Testis (tissue), 3 donors: Measurements from ENCODE around the gene AKAP12. TPM values are rescaled to one million over a fixed set of nuclear protein-coding genes. Genes with fewer than 3 reads are reported as not detected.

ENCODE experiments used
- DNase-seq: peaks from one replicate; pipeline ENCODE4 v3.0.0-alpha.2; 2019
- H3K27ac ChIP-seq, 2 donors: fragments of 200-600 bp; sonication (generic); one replicate each; pipeline ENCODE4 v1.5.1; 2019
- H3K27me3 ChIP-seq: fragments of 200-600 bp; sonication (generic); one replicate; pipeline ENCODE4 v1.5.1; 2019
- H3K36me3 ChIP-seq: fragments of 200-600 bp; sonication (generic); one replicate; pipeline ENCODE4 v1.5.1; 2017; ENCODE audit warnings: low read depth; ENCODE audit errors: missing control alignments
- H3K4me1 ChIP-seq: fragments of 200-600 bp; sonication (generic); one replicate; pipeline ENCODE4 v1.5.1; 2019
- H3K4me3 ChIP-seq, 2 donors: fragments of 200-600 bp; sonication (generic); one replicate each; pipeline ENCODE4 v1.5.1; 2017 to 2019
- H3K9me3 ChIP-seq: fragments of 200-600 bp; sonication (generic); one replicate; pipeline ENCODE4 v1.5.1; 2017
- POLR2A ChIP-seq: fragments of 450-650 bp; IDR thresholded peaks from one replicate; pipeline ENCODE4 v1.6.1; 2017; ENCODE audit warnings: antibody characterized with exemption, mild to moderate bottlenecking, moderate library complexity
- WGBS, 2 donors: methylation state at CpG; one replicate each; pipeline ENCODE4 v1.1.5; 2018; 5-methylcytosine and 5-hydroxymethylcytosine counted together
- intact Hi-C: fragments of 100-400 bp; cut with DNase I; formaldehyde crosslinking; loops from one replicate; pipeline ENCODE4 v1.15.1; 2023; ENCODE audit warnings: low total_unique reads
- polyA plus RNA-seq: library from polyadenylated mRNA; stranded (reverse); fragments of 350-450 nt; fragmentation: Illumina TruSeq; extraction: RNeasy Lipid Tissue Mini Kit (QIAGEN cat#74804); gene quantifications from one replicate; pipeline ENCODE4 v1.2.3, GENCODE V29; 2014; ENCODE audit warnings: low read depth, low replicate concordance; ENCODE audit not compliant: insufficient read depth
- total RNA-seq, 2 donors: library from RNA; depleted of rRNA; stranded (reverse); fragments of >200 nt; gene quantifications; one replicate each; pipeline ENCODE4 v1.2.3, GENCODE V29; 2016
- TF ChIP-seq, protein P1 (sequence below), 3 experiments: fragments of 450-650 bp in 2 of 3; fragments of 200-600 bp in 1 of 3; sonication (generic) in 1 of 3; IDR thresholded peaks; one replicate each; pipeline ENCODE4 v1.5.1; 2016 to 2019; ENCODE audit warnings: antibody characterized with exemption in 3 of 3, mild to moderate bottlenecking in 2 of 3, moderate library complexity in 1 of 3

Gene AKAP12
- total and polyA plus RNA-seq, 3 donors from 2014 or later, result 244 to 287 (median 280) TPM

DNA sequence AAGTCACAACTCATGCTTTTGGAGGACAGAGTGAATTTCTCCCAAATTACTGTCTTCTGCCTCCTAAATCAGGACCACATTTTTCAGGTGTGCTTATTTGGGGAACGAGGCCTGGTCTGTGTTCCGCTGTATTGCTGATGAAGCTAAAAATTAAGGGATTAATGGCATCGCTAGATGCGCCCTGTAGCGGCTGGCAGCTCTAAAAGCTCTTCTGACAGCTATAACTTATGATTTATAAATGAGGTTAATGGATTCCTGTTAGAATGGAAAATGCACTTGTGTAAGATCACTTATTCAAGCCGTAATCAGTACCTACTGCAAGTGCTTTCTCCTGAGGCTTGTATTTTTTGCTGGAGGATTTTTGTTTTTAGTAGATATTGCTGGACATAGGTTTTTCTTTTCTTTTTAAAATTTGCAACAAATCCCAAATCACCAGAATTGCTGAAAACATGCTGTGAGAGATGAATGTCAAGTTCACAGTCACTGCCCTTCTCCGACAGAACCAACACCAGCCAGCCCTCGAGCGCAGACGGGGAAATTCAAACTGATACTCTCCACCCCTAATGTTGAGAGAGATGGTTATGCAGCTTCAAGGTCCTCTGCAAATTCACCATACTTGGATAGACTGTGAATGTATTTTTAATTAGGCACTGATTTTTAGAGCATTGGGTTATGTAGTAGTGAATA, 49.1 kb downstream of the AKAP12 start:
- no peak overlapping the region for H3K27ac ChIP-seq
- H3K9me3 ChIP-seq, result no peaks in the 10 kb centered on the region
- H3K4me3 ChIP-seq, result no peak overlapping the region
- intact Hi-C loops, result no loop called here
- TF ChIP-seq, protein P1, sequence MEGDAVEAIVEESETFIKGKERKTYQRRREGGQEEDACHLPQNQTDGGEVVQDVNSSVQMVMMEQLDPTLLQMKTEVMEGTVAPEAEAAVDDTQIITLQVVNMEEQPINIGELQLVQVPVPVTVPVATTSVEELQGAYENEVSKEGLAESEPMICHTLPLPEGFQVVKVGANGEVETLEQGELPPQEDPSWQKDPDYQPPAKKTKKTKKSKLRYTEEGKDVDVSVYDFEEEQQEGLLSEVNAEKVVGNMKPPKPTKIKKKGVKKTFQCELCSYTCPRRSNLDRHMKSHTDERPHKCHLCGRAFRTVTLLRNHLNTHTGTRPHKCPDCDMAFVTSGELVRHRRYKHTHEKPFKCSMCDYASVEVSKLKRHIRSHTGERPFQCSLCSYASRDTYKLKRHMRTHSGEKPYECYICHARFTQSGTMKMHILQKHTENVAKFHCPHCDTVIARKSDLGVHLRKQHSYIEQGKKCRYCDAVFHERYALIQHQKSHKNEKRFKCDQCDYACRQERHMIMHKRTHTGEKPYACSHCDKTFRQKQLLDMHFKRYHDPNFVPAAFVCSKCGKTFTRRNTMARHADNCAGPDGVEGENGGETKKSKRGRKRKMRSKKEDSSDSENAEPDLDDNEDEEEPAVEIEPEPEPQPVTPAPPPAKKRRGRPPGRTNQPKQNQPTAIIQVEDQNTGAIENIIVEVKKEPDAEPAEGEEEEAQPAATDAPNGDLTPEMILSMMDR (IDR thresholded peaks at IDR 0.05), result no peak
- no peak for TF ChIP-seq POLR2A
- no peaks in the 10 kb centered on the region for H3K36me3 ChIP-seq
- WGBS, 2 donors, result 93 to 94% methylated on average over 10 of the region's 10 CpGs
- DNase-seq, result no peak
- peaks cover 15% of the 10 kb centered on the region for H3K4me1 ChIP-seq
- H3K27me3 ChIP-seq, result no peaks in the 10 kb centered on the region

DNA sequence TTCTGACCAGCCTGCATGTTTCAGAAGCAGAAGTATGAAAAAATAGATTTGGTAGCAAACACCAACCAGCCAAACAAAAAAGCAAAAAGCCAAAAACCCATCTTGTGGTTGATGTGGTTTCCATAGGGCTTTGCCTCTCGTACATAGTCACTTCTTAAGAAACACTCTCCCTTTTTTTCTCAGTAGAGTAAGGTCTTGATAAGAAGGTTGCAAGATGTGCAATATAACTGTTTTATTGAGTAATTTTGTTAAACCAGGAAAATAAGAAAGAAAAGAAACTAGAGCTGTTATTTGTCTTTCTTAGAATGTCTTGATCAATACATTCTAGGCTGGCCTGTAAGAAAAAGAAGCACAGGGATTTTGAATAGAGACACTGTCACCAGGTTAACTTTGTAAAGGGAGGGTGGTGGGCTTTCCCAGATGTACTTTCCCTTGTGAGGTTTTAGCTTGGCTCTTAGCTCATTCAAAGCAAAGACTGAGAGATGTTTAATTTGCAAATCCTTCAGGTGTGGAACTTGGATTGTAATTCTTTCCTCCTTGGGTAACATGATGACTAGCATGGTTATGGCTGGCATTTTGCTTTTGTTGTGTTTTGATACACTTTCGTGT, 49.7 kb downstream of the AKAP12 start:
- WGBS, 2 donors, result 74 to 87% methylated on average over 2 of the region's 2 CpGs
- Histone ChIP-seq H3K27me3 (no peaks in the 10 kb centered on the region), H3K36me3 (no peaks in the 10 kb centered on the region), H3K4me1 (peaks cover 15% of the 10 kb centered on the region), H3K9me3 (no peaks in the 10 kb centered on the region), H3K27ac (no peak overlapping the region), H3K4me3 (no peak overlapping the region)
- DNase-seq, result no peak
- intact Hi-C loops, result no loop called here
- no peak for TF ChIP-seq POLR2A
- TF ChIP-seq, protein P1 (IDR thresholded peaks at IDR 0.05), result no peak

DNA sequence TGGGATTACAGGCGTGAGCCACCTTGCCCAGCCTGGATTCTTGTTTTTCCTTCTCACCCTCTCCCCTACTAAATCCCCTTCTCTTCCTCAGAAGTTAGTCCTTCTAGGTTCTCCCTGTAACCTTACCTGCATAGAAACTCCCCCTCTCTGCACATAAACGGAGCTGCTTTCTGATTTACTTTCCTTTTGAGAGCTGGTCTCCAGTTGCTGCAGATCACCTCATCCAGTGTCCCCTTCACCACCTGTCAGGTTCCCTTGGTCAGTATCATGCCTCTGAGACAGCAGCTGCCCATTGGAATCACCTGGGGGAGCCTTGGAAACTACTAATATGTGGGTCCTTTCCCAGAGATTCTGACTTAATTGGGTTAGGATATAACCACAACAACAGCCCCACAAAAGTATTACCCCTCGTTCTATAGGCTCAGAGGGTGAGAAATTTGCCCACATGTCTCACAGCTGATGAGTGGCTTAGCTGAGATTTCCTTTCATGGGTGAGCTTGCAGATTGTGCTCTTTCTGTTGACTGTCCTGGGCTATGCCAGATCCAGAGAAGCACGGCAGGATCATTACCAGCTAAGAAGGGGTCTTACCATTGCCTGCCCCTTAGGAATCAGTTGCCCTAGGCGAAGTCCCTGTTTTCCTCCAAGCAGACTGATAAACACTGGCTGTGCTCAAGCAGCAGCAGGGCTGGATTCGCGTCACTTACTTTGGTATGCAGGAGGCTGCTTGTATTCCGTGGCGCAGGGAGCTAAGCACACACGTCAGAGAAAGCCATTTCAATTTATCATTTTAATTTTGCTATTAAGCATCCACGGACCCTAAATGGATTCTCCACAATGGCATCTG, 51.3 kb downstream of the AKAP12 start:
- peak; percentile 58 for DNase-seq
- no peaks in the 10 kb centered on the region for H3K27me3 ChIP-seq
- no peak overlapping the region for H3K27ac ChIP-seq
- peaks cover 15% of the 10 kb centered on the region for H3K4me1 ChIP-seq
- intact Hi-C loops, result no loop called here
- WGBS, 2 donors, result 51 to 79% methylated on average over 11 of the region's 11 CpGs
- no peak for TF ChIP-seq POLR2A
- TF ChIP-seq, protein P1 (IDR thresholded peaks at IDR 0.05), result no peak
- no peaks in the 10 kb centered on the region for H3K9me3 ChIP-seq
- H3K4me3 ChIP-seq, result no peak overlapping the region
- no peaks in the 10 kb centered on the region for H3K36me3 ChIP-seq

DNA sequence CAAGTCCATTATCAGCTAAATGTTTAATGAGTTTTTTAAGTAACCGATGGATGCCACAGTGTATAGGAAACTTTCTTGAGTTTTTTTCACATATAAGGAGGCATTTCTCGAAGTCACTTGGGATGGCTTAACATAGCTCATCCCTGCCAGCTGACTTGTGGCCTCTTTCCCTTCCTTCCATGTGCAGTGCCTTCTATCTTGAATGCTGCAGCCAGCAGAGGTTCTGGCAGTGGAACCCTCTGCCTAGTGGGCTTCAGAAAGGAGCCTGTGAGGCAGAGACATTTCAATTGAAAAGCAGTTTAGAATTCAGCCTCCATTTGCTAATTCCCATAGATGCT, 51.9 kb downstream of the AKAP12 start:
- no peak overlapping the region for H3K4me3 ChIP-seq
- no peak for DNase-seq
- 65 to 68% methylated on average over 2 of the region's 2 CpGs for WGBS, 2 donors

More for the DNA sequence above, 51.9 kb downstream of the AKAP12 start:
- Histone ChIP-seq H3K27me3 (no peaks in the 10 kb centered on the region), H3K27ac (no peak overlapping the region), H3K9me3 (no peaks in the 10 kb centered on the region), H3K36me3 (no peaks in the 10 kb centered on the region), H3K4me1 (peaks cover 15% of the 10 kb centered on the region)
- TF ChIP-seq POLR2A, result no peak
- TF ChIP-seq, protein P1 (IDR thresholded peaks at IDR 0.05), result no peak
- intact Hi-C loops, result no loop called here
